HG03175 (cell line): ENCODE data around the gene AMBRA1.

Source experiments
- ATAC-seq: cut with Tn5 transposase; IDR thresholded peaks from one replicate; pipeline ENCODE4 v1.9.1; 2021; ENCODE audit warnings: mild to moderate bottlenecking, moderate library complexity; ENCODE audit not compliant: unreplicated experiment

The AMBRA1 gene

GRCh38 chr11:46450846-46451477, 142.9 kb downstream of the AMBRA1 start:
- ATAC-seq, result no peak

- ATAC-seq, result no peak
These were observed 146.3 kb downstream of the AMBRA1 start for GRCh38 chr11:46447544-46447943.

GRCh38 chr11:46445920-46446771, 147.7 kb downstream of the AMBRA1 start:
- ATAC-seq, result no peak

- ATAC-seq, result no peak
These were observed 148.5 kb downstream of the AMBRA1 start for GRCh38 chr11:46445192-46445919.

GRCh38 chr11:46444305-46444704, 149.5 kb downstream of the AMBRA1 start:
- ATAC-seq, result no peak

GRCh38 chr11:46438211-46438610, 155.6 kb downstream of the AMBRA1 start:
- no peak for ATAC-seq

GRCh38 chr11:46437122-46437689, 156.6 kb downstream of the AMBRA1 start:
- no peak for ATAC-seq

GRCh38 chr11:46436113-46436512, 157.7 kb downstream of the AMBRA1 start:
- no peak for ATAC-seq

GRCh38 chr11:46435679-46436078, 158.1 kb downstream of the AMBRA1 start:
- no peak for ATAC-seq

- no peak for ATAC-seq
These were observed 162.6 kb downstream of the AMBRA1 start for GRCh38 chr11:46431211-46431610.

GRCh38 chr11:46429717-46430116, 164.1 kb downstream of the AMBRA1 start:
- no peak for ATAC-seq

- no peak for ATAC-seq
These were observed 166.5 kb downstream of the AMBRA1 start for GRCh38 chr11:46427364-46427763.

- ATAC-seq, result no peak
These were observed 167.4 kb downstream of the AMBRA1 start for GRCh38 chr11:46426233-46426991.

GRCh38 chr11:46422588-46422987, 171.2 kb downstream of the AMBRA1 start:
- ATAC-seq, result no peak

GRCh38 chr11:46421257-46421880, 172.5 kb downstream of the AMBRA1 start:
- ATAC-seq, result no peak

- no peak for ATAC-seq
These were observed 173.3 kb downstream of the AMBRA1 start for GRCh38 chr11:46420513-46420912.

GRCh38 chr11:46418751-46419150, 175.1 kb downstream of the AMBRA1 start:
- no peak for ATAC-seq

GRCh38 chr11:46417711-46418110, 176.1 kb downstream of the AMBRA1 start:
- no peak for ATAC-seq

- no peak for ATAC-seq
These were observed 178.9 kb downstream of the AMBRA1 start for GRCh38 chr11:46414879-46415278.

- no peak for ATAC-seq
These were observed 179.4 kb downstream of the AMBRA1 start for GRCh38 chr11:46414466-46414796.
